ENCODE data around the gene CRTC1. TPM values are rescaled to one million over a fixed set of nuclear protein-coding genes. Genes with fewer than 3 reads are reported as not detected.

The CRTC1 gene
- total RNA-seq, 3 donors from 2014 or later, result 11.5 to 15.1 (median 12.5) TPM

DNA sequence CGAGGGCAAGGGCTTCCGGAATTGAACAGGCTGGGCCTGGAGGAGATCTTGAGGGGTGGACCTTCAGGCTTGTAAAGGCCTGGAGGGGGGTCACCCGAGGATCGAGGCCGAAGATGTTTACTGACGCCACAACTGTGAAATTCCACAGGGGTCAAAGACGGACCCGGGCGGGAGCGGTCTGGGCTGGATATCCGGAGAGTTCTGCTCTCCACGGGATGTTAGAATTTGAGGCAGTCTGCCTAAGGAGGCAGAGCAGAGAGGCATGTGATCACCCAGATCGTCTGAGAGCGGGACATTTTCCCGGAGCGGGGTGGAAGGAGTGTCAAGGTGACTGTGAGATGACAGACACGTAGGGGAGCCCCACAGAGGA, 33.5 kb upstream of the CRTC1 start:
- TF ChIP-seq, protein P1, sequence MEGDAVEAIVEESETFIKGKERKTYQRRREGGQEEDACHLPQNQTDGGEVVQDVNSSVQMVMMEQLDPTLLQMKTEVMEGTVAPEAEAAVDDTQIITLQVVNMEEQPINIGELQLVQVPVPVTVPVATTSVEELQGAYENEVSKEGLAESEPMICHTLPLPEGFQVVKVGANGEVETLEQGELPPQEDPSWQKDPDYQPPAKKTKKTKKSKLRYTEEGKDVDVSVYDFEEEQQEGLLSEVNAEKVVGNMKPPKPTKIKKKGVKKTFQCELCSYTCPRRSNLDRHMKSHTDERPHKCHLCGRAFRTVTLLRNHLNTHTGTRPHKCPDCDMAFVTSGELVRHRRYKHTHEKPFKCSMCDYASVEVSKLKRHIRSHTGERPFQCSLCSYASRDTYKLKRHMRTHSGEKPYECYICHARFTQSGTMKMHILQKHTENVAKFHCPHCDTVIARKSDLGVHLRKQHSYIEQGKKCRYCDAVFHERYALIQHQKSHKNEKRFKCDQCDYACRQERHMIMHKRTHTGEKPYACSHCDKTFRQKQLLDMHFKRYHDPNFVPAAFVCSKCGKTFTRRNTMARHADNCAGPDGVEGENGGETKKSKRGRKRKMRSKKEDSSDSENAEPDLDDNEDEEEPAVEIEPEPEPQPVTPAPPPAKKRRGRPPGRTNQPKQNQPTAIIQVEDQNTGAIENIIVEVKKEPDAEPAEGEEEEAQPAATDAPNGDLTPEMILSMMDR (IDR thresholded peaks at IDR 0.05), result no peak
- Histone ChIP-seq H3K9me3 (no peaks in the 10 kb centered on the region), H3K4me3 (no peak overlapping the region), H3K36me3 (ENCODE audit: low read depth) (no peaks in the 10 kb centered on the region), H3K4me1 (ENCODE audit: low read depth) (peaks cover 7% of the 10 kb centered on the region)
- ATAC-seq, result peak; percentile 33
- peak in 2 of 3 donors; percentile 33 to 55 for DNase-seq
- intact Hi-C loops (cut with DNase I, micrococcal nuclease), result no loop called here

DNA sequence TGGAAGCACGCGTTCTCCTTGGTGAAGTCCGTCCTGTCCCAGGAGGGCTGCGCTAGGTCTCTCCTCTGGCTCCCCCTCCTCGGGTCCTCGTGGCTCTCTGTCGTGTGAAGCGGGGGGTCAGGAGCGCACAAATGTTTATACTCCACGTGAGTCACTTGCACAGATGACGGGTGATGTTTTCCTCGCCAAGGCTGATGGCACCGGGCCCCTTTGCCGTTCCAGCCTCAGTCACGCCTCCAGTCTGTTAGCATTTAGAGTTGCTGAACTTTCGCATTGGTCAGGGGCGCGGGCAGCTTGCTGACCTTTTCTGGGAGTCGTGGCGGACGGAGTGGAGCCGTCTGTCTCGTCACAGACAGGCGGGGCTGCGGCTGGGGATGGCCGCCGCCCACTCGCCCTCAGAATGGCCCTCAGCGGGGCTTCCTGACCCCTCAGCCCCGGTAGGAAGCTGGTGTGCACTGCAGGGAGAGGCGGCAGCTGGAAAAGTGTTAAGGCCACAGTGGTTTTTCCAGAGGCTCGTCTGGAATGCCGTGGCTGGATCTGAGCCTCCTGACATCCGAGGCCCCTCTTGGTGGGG, 32.9 kb upstream of the CRTC1 start:
- no peak overlapping the region for H3K4me3 ChIP-seq
- no peaks in the 10 kb centered on the region for H3K36me3 ChIP-seq (ENCODE audit: low read depth)
- intact Hi-C loops (cut with DNase I, micrococcal nuclease), result no loop called here
- TF ChIP-seq, protein P1 (IDR thresholded peaks at IDR 0.05), result no peak
- H3K4me1 ChIP-seq (ENCODE audit: low read depth), result peaks cover 7% of the 10 kb centered on the region
- peak; percentile 25 to 72 (median 43) for DNase-seq
- no peaks in the 10 kb centered on the region for H3K9me3 ChIP-seq
- ATAC-seq, result peak; percentile 46

DNA sequence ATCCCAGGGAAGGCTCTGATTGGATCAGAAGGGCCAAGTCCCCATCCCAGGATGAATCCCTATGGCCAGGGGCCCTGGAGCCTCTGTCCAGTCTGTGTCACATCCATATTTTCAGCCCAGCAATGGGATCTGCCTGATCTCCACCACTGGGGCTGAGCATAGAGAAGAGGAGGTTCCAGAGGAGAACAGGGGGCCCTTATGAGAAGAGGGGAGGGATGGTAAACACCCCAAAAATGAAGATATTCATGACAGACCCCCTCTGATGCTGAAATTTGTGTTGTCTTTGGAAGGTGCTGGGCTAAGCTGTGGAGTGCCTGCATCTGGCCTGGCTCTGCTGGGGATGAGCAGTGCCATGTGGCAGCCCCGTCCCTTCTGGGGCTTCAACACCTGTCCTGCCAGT, 32.2 kb upstream of the CRTC1 start:
- intact Hi-C loops (cut with DNase I, micrococcal nuclease), result no loop called here
- DNase-seq (no peak), ATAC-seq (no peak)
- TF ChIP-seq, protein P1 (IDR thresholded peaks at IDR 0.05), result no peak
- H3K36me3 ChIP-seq (ENCODE audit: low read depth), result no peaks in the 10 kb centered on the region
- no peaks in the 10 kb centered on the region for H3K9me3 ChIP-seq
- H3K4me1 ChIP-seq (ENCODE audit: low read depth), result peaks cover 7% of the 10 kb centered on the region
- H3K4me3 ChIP-seq, result no peak overlapping the region

DNA sequence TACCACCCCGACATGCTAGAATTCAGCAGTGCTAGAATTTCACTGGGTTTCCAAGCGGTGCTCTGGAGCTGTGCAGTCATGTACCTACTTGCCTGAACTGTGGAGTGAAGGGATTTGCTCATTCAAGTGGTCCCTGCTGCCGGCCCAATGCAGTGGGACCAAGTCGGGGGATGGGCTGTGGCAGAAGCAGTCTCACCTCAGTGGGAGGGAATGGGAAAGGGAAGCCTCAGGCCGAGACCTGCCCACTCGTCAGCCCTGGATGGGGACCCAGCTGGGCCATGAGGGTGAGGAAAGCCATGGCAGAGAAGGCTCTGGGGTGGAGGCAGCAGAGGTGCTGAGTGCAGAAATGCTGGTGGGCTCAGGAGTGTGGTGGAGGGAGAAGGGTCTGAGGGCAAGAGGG, 31.7 kb upstream of the CRTC1 start:
- Histone ChIP-seq H3K4me1 (ENCODE audit: low read depth) (peaks cover 7% of the 10 kb centered on the region), H3K9me3 (no peaks in the 10 kb centered on the region), H3K4me3 (no peak overlapping the region), H3K36me3 (ENCODE audit: low read depth) (no peaks in the 10 kb centered on the region)
- DNase-seq (no peak), ATAC-seq (no peak)
- intact Hi-C loops (cut with DNase I, micrococcal nuclease), result no loop called here
- TF ChIP-seq, protein P1 (IDR thresholded peaks at IDR 0.05), result no peak

DNA sequence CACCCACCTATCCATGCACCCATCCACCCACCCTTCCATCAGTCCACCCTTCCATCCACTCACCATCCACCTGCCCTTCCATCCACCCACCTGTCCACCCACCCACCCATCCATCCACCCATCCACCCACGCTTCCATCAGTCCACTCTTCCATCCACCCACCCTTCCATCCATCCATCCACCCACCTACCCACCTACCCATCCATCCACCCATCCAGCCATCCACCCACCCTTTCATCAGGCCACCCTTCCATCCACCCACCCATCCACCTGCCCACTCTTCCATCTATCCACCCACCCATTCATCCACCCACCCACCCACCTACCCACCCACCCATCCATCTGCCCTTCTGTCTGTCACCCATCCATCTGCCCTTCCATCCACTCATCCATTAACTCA, 29.6 kb upstream of the CRTC1 start:
- no peak for ATAC-seq
- H3K9me3 ChIP-seq, result no peaks in the 10 kb centered on the region

More for the DNA sequence above, 29.6 kb upstream of the CRTC1 start:
- Histone ChIP-seq H3K36me3 (ENCODE audit: low read depth) (no peaks in the 10 kb centered on the region), H3K4me3 (no peak overlapping the region), H3K4me1 (ENCODE audit: low read depth) (no peaks in the 10 kb centered on the region)
- DNase-seq, result no peak
- TF ChIP-seq, protein P1 (IDR thresholded peaks at IDR 0.05), result no peak
- intact Hi-C loops (cut with DNase I, micrococcal nuclease), result no loop called here
